ENCODE measurements around the gene PON3.

DNA sequence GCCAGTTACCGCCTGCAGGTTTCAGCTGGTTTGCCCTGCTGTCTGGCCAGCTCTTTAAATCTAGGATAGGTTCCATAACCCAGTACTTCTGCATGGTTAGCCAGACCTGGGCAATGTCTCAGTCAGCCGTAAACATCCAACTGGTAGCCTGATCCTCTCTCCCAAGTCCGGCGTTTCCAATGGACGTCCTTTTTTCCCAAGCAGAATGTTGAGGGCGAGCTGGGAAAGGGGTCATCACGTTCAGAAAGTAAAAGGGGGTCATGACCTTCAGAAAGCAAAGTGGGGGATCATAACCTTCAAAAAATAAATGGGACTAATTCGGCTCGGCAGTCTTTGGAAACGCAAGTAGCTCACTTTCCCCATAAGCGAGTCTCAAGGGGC is 430 bp downstream of the PON3 start:
- TF ChIP-seq, protein P1, sequence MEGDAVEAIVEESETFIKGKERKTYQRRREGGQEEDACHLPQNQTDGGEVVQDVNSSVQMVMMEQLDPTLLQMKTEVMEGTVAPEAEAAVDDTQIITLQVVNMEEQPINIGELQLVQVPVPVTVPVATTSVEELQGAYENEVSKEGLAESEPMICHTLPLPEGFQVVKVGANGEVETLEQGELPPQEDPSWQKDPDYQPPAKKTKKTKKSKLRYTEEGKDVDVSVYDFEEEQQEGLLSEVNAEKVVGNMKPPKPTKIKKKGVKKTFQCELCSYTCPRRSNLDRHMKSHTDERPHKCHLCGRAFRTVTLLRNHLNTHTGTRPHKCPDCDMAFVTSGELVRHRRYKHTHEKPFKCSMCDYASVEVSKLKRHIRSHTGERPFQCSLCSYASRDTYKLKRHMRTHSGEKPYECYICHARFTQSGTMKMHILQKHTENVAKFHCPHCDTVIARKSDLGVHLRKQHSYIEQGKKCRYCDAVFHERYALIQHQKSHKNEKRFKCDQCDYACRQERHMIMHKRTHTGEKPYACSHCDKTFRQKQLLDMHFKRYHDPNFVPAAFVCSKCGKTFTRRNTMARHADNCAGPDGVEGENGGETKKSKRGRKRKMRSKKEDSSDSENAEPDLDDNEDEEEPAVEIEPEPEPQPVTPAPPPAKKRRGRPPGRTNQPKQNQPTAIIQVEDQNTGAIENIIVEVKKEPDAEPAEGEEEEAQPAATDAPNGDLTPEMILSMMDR (IDR thresholded peaks at IDR 0.05; ENCODE audit: low read length) = no peak
- TF ChIP-seq EZH2 (IDR thresholded peaks at IDR 0.05; ENCODE audit: borderline replicate concordance, low read length) = no peak
